VCaP (cell line): ENCODE data around the gene BCLAF1.

Experiments
- H3K27ac ChIP-seq: fragments of 450-650 bp; 2 replicates; pipeline ENCODE4 v1.5.1; 2017
- TF ChIP-seq, protein P1 (sequence below): fragments of 450-650 bp; conservative IDR thresholded peaks from 2 replicates; pipeline ENCODE4 v1.5.1; 2017; ENCODE audit warnings: mild to moderate bottlenecking, moderate library complexity

BCLAF1 gene

GRCh38 chr6:136289579-136290409, at the start of gene BCLAF1:
BCLAF1 (minus strand) TSS chr6:136289846; CDS start chr6:136279866, 9,980 bp downstream.
- TF ChIP-seq, protein P1, sequence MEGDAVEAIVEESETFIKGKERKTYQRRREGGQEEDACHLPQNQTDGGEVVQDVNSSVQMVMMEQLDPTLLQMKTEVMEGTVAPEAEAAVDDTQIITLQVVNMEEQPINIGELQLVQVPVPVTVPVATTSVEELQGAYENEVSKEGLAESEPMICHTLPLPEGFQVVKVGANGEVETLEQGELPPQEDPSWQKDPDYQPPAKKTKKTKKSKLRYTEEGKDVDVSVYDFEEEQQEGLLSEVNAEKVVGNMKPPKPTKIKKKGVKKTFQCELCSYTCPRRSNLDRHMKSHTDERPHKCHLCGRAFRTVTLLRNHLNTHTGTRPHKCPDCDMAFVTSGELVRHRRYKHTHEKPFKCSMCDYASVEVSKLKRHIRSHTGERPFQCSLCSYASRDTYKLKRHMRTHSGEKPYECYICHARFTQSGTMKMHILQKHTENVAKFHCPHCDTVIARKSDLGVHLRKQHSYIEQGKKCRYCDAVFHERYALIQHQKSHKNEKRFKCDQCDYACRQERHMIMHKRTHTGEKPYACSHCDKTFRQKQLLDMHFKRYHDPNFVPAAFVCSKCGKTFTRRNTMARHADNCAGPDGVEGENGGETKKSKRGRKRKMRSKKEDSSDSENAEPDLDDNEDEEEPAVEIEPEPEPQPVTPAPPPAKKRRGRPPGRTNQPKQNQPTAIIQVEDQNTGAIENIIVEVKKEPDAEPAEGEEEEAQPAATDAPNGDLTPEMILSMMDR = no peak

DNA sequence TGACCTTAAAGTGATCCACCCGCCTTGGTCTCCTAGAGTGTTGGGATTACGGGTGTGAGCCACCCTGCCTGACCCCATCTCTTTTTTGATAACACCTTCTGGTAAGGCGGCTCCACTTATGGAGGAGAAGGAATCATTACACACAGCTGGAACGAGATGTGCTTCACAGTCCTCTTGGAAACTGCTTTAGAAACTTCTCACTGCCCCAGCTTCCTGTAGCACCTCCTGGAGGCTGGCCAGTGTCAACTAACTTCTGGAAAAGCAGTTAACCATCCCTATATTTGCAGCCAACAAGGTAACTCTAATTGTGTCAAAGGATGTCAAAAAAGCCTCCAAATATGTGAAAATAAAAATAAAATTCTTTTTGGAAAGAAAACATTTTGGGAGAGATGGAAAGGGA, 48.8 kb upstream of the BCLAF1 start:
- 0 out of 2 replicates have a peak overlapping the region, but pooled peaks have one; percentile 8 for H3K27ac ChIP-seq
- TF ChIP-seq, protein P1 = peak; percentile 53

More at GRCh38 chr6:136289579-136290409, at the start of gene BCLAF1:
- H3K27ac ChIP-seq = peak within 1 kb of the TSS; percentile 100

DNA sequence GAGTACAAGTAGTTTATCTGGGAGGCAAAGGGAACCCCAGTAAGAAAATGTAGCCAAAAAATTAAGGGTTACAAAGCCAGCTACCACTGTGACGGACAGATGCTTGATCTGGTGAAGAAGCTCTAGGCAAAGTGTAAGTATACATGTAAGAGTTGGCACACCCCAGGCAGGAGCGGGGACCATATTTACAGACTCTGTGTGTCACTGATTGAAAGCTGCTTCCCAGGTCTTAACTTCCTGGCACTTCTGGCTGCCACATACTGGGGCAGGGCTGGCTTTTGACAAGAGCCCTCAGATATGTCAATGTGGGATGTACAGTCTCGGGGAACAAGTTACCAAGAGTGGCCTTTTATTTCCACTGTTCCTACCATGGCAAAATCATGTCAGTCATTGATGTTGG, 48.0 kb upstream of the BCLAF1 start:
- H3K27ac ChIP-seq = no peak overlapping the region
- TF ChIP-seq, protein P1 = no peak

- TF ChIP-seq, protein P1 = no peak
- no peak overlapping the region for H3K27ac ChIP-seq
Measured at GRCh38 chr6:136337121-136337520, 47.5 kb upstream of the BCLAF1 start.

GRCh38 chr6:136335736-136336363, 46.2 kb upstream of the BCLAF1 start:
- H3K27ac ChIP-seq = no peak overlapping the region
- TF ChIP-seq, protein P1 = no peak

- no peak overlapping the region for H3K27ac ChIP-seq
- TF ChIP-seq, protein P1 = 0 out of 2 replicates have a peak, but pooled peaks have one; percentile 8
Measured at GRCh38 chr6:136334853-136335252, 45.2 kb upstream of the BCLAF1 start.

DNA sequence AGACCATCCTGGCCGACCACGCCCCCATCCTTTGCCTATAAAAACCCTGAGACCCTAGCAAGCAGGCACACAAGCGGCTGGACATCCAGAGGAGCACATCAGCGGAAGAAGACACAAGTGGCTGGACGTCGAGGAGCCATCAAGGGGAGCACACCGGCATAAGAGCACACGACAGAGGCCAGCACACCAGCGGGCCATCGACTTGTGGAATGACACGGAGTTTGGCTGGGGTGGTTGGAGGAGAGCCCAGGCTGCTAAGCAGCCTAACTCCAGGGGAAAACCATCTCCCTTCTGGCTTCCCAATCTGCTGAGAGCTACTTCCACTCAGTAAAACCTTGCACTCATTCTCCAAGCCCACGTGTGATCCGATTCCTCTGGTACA, 44.8 kb upstream of the BCLAF1 start:
- H3K27ac ChIP-seq = no peak overlapping the region
- TF ChIP-seq, protein P1 = no peak
